Measurements from ENCODE around the gene DMBT1. TPM values are rescaled to one million over a fixed set of nuclear protein-coding genes. Genes with fewer than 3 reads are reported as not detected.
A peak's percentile ranks its signal among the peaks of the same experiment; 100 is the strongest.

The DMBT1 gene
- total RNA-seq, 1 donor from 2014 or later: 6.5 TPM

GRCh38 chr10:122630526-122630925 lies 70.0 kb downstream of the DMBT1 start:
- Mint-ChIP-seq H3K4me3 (no peak overlapping the region), H3K27ac (no peak overlapping the region), H3K4me1 (ENCODE audit: unreplicated experiment) (no peaks in the 10 kb centered on the region), H3K27me3 (peaks cover 17% of the 10 kb centered on the region), H3K36me3 (no peaks in the 10 kb centered on the region), H3K9me3 (no peaks in the 10 kb centered on the region)
- TF ChIP-seq CTCF (conservative IDR thresholded peaks at IDR 0.05): no peak
- DNase-seq (ENCODE audit: extremely low spot score, unreplicated experiment): peak; percentile 42

DNA sequence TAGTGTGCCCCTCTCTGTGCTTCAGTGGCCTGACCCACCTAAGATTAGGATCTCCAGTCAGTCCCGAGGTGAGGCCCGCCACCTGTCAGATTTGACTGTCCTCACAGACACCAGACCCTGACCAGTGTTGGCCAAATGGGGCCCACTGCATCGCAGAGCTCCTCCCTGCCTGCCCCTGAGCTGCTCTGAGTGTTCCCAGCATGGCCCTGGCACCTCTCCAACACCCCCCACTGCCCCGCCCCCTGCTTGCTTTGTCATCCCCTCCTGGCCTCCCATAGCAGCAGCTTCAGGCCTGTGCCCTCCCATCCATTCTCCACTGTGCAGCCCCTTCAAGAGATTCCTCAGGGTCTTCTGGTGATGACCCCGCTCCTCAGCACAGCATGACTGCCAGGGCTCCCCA lies 71.5 kb downstream of the DMBT1 start:
- no peak for TF ChIP-seq CTCF (conservative IDR thresholded peaks at IDR 0.05)
- Mint-ChIP-seq H3K4me3 (no peak overlapping the region), H3K27ac (no peak overlapping the region), H3K36me3 (no peaks in the 10 kb centered on the region), H3K27me3 (peaks cover 17% of the 10 kb centered on the region), H3K9me3 (no peaks in the 10 kb centered on the region), H3K4me1 (ENCODE audit: unreplicated experiment) (no peaks in the 10 kb centered on the region)
- DNase-seq (ENCODE audit: extremely low spot score, unreplicated experiment): peak; percentile 63

GRCh38 chr10:122632576-122632975 lies 72.0 kb downstream of the DMBT1 start:
- H3K4me1 Mint-ChIP-seq (ENCODE audit: unreplicated experiment): no peaks in the 10 kb centered on the region
- DNase-seq (ENCODE audit: extremely low spot score, unreplicated experiment): peak; percentile 44
- no peaks in the 10 kb centered on the region for H3K9me3 Mint-ChIP-seq
- peaks cover 16% of the 10 kb centered on the region for H3K27me3 Mint-ChIP-seq
- no peaks in the 10 kb centered on the region for H3K36me3 Mint-ChIP-seq
- H3K27ac Mint-ChIP-seq: no peak overlapping the region
- no peak for TF ChIP-seq CTCF (conservative IDR thresholded peaks at IDR 0.05)
- no peak overlapping the region for H3K4me3 Mint-ChIP-seq

GRCh38 chr10:122636953-122637352 lies 76.4 kb downstream of the DMBT1 start:
- TF ChIP-seq CTCF (conservative IDR thresholded peaks at IDR 0.05): no peak
- no peaks in the 10 kb centered on the region for H3K36me3 Mint-ChIP-seq
- no peaks in the 10 kb centered on the region for H3K9me3 Mint-ChIP-seq
- H3K4me3 Mint-ChIP-seq: no peak overlapping the region
- peaks cover 4% of the 10 kb centered on the region for H3K27me3 Mint-ChIP-seq
- H3K27ac Mint-ChIP-seq: no peak overlapping the region
- no peaks in the 10 kb centered on the region for H3K4me1 Mint-ChIP-seq (ENCODE audit: unreplicated experiment)
- no peak for DNase-seq (ENCODE audit: extremely low spot score, unreplicated experiment)

DNA sequence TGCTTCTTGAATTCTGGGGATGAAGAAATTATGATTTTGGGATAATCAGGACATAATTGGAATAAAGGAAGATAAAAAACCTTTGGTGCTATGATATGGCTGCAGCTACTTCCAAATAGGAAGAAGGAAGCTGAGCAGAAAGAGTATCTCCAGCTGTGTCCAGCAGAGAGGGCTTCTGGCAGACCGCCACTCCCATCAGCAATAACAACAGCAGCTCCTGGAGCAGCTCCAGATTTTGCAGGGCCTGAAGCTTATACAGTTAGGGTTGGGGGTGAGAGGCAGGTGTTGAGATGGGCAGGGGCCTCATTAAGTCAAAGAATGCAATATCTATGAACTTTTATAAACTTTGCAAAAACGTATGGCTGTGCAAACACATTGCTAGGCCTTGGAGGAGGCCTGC lies 76.8 kb downstream of the DMBT1 start:
- Mint-ChIP-seq H3K27me3 (peaks cover 4% of the 10 kb centered on the region), H3K4me3 (no peak overlapping the region), H3K9me3 (no peaks in the 10 kb centered on the region), H3K27ac (no peak overlapping the region), H3K36me3 (no peaks in the 10 kb centered on the region), H3K4me1 (ENCODE audit: unreplicated experiment) (no peaks in the 10 kb centered on the region)
- DNase-seq (ENCODE audit: extremely low spot score, unreplicated experiment): no peak
- no peak for TF ChIP-seq CTCF (conservative IDR thresholded peaks at IDR 0.05)

DNA sequence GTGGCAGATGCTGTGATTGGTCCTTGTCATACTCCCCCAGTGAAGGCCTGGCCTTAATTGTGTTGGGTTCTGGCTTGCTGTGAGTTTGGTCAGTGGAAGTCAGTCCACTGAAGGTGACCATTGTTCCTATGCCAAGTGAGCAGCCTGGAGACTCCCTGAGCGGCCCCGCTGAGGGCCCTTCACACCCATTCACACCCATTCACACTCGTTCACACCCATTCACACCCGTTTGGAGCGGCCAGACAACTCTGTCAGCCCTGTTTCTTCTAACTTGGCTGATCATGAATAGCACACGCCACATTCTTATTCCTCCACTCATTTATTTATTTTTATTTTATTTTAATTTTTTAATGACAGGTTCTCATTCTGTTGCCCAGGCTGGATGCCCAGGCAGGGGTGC lies 77.6 kb downstream of the DMBT1 start:
- no peak for TF ChIP-seq CTCF (conservative IDR thresholded peaks at IDR 0.05)
- no peaks in the 10 kb centered on the region for H3K9me3 Mint-ChIP-seq
- H3K4me3 Mint-ChIP-seq: no peak overlapping the region
- H3K27me3 Mint-ChIP-seq: peaks cover 4% of the 10 kb centered on the region
- H3K4me1 Mint-ChIP-seq (ENCODE audit: unreplicated experiment): no peaks in the 10 kb centered on the region
- no peak overlapping the region for H3K27ac Mint-ChIP-seq
- no peaks in the 10 kb centered on the region for H3K36me3 Mint-ChIP-seq
- no peak for DNase-seq (ENCODE audit: extremely low spot score, unreplicated experiment)
